SK-N-SH treated with all-trans-retinoic acid at 6 μM for 48 hours (cell line): ENCODE measurements around the gene MFSD6L.

Source experiments
- ATAC-seq: fragments of 200-7000 bp; cut with Tn5 transposase; 3 replicates; pipeline ENCODE4 v1.9.1; 2020; ENCODE audit warnings: mild to moderate bottlenecking, moderate library complexity
- ARNTL ChIP-seq: fragments of 450-650 bp; formaldehyde crosslinking; IDR thresholded peaks from 2 replicates; pipeline ENCODE4 v1.5.0; 2020; ENCODE audit warnings: low read depth, mild to moderate bottlenecking, moderate library complexity, borderline replicate concordance
- BACH2 ChIP-seq: fragments of 250-450 bp; sonication (Bioruptor Pico); IDR thresholded peaks from 2 replicates; pipeline ENCODE4 v1.9.0; 2021; ENCODE audit warnings: mild to moderate bottlenecking, borderline replicate concordance
- CREB5 ChIP-seq: fragments of 250-450 bp; sonication (Bioruptor Pico); IDR thresholded peaks from 2 replicates; pipeline ENCODE4 v1.5.1; 2020; ENCODE audit warnings: low read depth, mild to moderate bottlenecking, moderate library complexity
- CSDC2 ChIP-seq: fragments of 250-450 bp; sonication (Bioruptor Pico); IDR thresholded peaks from 2 replicates; pipeline ENCODE4 v1.5.0; 2020; ENCODE audit warnings: mild to moderate bottlenecking, moderate library complexity
- ESRRG ChIP-seq: fragments of 250-450 bp; sonication (Bioruptor Pico); IDR thresholded peaks from 2 replicates; pipeline ENCODE4 v1.6.1; 2021; ENCODE audit warnings: mild to moderate bottlenecking
- GLIS3 ChIP-seq: fragments of 250-450 bp; sonication (Bioruptor Pico); IDR thresholded peaks from 2 replicates; pipeline ENCODE4 v1.5.0; 2020; ENCODE audit warnings: mild to moderate bottlenecking, moderate library complexity
- ISL1 ChIP-seq: fragments of 250-450 bp; sonication (Bioruptor Pico); IDR thresholded peaks from 2 replicates; pipeline ENCODE4 v2.1.2; 2022; ENCODE audit warnings: mild to moderate bottlenecking, moderate library complexity
- OSR1 ChIP-seq: fragments of 250-450 bp; sonication (Bioruptor Pico); IDR thresholded peaks from 2 replicates; pipeline ENCODE4 v1.8.0; 2022; ENCODE audit warnings: moderate library complexity, mild to moderate bottlenecking, inconsistent platforms
- PATZ1 ChIP-seq: fragments of 250-450 bp; sonication (Bioruptor Pico); IDR thresholded peaks from 2 replicates; pipeline ENCODE4 v1.8.0; 2020; ENCODE audit warnings: mild to moderate bottlenecking, moderate library complexity, borderline replicate concordance
- POU6F1 ChIP-seq: fragments of 250-450 bp; sonication (Bioruptor Pico); IDR thresholded peaks from 2 replicates; pipeline ENCODE4 v1.8.0; 2021; ENCODE audit warnings: low read depth, mild to moderate bottlenecking, moderate library complexity, borderline replicate concordance
- PPARA ChIP-seq: fragments of 250-450 bp; sonication (Bioruptor Pico); IDR thresholded peaks from 2 replicates; pipeline ENCODE4 v1.5.0; 2020; ENCODE audit warnings: mild to moderate bottlenecking, borderline replicate concordance
- RARB ChIP-seq: fragments of 250-450 bp; sonication (Bioruptor Pico); IDR thresholded peaks from 2 replicates; pipeline ENCODE4 v1.8.0; 2021; ENCODE audit warnings: mild to moderate bottlenecking, moderate library complexity
- SNAI2 ChIP-seq: fragments of 250-450 bp; sonication (Bioruptor Pico); IDR thresholded peaks from 2 replicates; pipeline ENCODE4 v1.5.0; 2020; ENCODE audit warnings: mild to moderate bottlenecking, moderate library complexity
- TCF4 ChIP-seq: fragments of 250-450 bp; sonication (Bioruptor Pico); IDR thresholded peaks from 2 replicates; pipeline ENCODE4 v1.8.0; 2021; ENCODE audit warnings: mild to moderate bottlenecking, moderate library complexity, borderline replicate concordance
- TOX ChIP-seq: fragments of 250-450 bp; sonication (Bioruptor Pico); IDR thresholded peaks from 2 replicates; pipeline ENCODE4 v1.8.0; 2021; ENCODE audit warnings: mild to moderate bottlenecking, moderate library complexity, borderline replicate concordance
- ZC3H10 ChIP-seq: fragments of 250-450 bp; sonication (Bioruptor Pico); IDR thresholded peaks from 2 replicates; pipeline ENCODE4 v1.5.1; 2021; ENCODE audit warnings: mild to moderate bottlenecking, moderate library complexity
- ZFP3 ChIP-seq: fragments of 250-450 bp; sonication (Bioruptor Pico); IDR thresholded peaks from 2 replicates; pipeline ENCODE4 v1.5.0; 2020; ENCODE audit warnings: mild to moderate bottlenecking, moderate library complexity
- ZNF565 ChIP-seq: fragments of 450-650 bp; formaldehyde crosslinking; conservative IDR thresholded peaks from 2 replicates; pipeline ENCODE4 v1.5.0; 2020; ENCODE audit warnings: low read depth, mild to moderate bottlenecking, moderate library complexity
- ZNF70 ChIP-seq: fragments of 450-650 bp; formaldehyde crosslinking; IDR thresholded peaks from 2 replicates; pipeline ENCODE4 v1.5.0; 2020; ENCODE audit warnings: mild to moderate bottlenecking, moderate library complexity
- ZNF8 ChIP-seq: fragments of 450-650 bp; formaldehyde crosslinking; IDR thresholded peaks from 2 replicates; pipeline ENCODE4 v1.5.0; 2020; ENCODE audit warnings: mild to moderate bottlenecking, moderate library complexity
- TF ChIP-seq, protein P1 (sequence below): fragments of 250-450 bp; sonication (Bioruptor Pico); IDR thresholded peaks from 2 replicates; pipeline ENCODE4 v1.5.0; 2020; ENCODE audit warnings: mild to moderate bottlenecking, moderate library complexity

MFSD6L gene

GRCh38 chr17:8776248-8776647 lies 22.9 kb downstream of the MFSD6L start:
- no peak for TF ChIP-seq ZNF70 (CRISPR knock-in tag)
- no peak for ATAC-seq

GRCh38 chr17:8766731-8767130 lies 32.4 kb downstream of the MFSD6L start:
- TF ChIP-seq ZC3H10 (CRISPR knock-in tag) (no peak), PPARA (CRISPR knock-in tag) (no peak), ARNTL (no peak), ZNF70 (CRISPR knock-in tag) (no peak), ZNF565 (no peak), ZNF8 (CRISPR knock-in tag) (no peak), RARB (CRISPR knock-in tag) (no peak), POU6F1 (CRISPR knock-in tag) (no peak), ISL1 (CRISPR knock-in tag) (no peak), GLIS3 (CRISPR knock-in tag) (no peak), PATZ1 (CRISPR knock-in tag) (no peak)
- TF ChIP-seq, protein P1, sequence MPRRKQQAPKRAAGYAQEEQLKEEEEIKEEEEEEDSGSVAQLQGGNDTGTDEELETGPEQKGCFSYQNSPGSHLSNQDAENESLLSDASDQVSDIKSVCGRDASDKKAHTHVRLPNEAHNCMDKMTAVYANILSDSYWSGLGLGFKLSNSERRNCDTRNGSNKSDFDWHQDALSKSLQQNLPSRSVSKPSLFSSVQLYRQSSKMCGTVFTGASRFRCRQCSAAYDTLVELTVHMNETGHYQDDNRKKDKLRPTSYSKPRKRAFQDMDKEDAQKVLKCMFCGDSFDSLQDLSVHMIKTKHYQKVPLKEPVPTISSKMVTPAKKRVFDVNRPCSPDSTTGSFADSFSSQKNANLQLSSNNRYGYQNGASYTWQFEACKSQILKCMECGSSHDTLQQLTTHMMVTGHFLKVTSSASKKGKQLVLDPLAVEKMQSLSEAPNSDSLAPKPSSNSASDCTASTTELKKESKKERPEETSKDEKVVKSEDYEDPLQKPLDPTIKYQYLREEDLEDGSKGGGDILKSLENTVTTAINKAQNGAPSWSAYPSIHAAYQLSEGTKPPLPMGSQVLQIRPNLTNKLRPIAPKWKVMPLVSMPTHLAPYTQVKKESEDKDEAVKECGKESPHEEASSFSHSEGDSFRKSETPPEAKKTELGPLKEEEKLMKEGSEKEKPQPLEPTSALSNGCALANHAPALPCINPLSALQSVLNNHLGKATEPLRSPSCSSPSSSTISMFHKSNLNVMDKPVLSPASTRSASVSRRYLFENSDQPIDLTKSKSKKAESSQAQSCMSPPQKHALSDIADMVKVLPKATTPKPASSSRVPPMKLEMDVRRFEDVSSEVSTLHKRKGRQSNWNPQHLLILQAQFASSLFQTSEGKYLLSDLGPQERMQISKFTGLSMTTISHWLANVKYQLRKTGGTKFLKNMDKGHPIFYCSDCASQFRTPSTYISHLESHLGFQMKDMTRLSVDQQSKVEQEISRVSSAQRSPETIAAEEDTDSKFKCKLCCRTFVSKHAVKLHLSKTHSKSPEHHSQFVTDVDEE (CRISPR knock-in tag), result no peak
- no peak for ATAC-seq

DNA sequence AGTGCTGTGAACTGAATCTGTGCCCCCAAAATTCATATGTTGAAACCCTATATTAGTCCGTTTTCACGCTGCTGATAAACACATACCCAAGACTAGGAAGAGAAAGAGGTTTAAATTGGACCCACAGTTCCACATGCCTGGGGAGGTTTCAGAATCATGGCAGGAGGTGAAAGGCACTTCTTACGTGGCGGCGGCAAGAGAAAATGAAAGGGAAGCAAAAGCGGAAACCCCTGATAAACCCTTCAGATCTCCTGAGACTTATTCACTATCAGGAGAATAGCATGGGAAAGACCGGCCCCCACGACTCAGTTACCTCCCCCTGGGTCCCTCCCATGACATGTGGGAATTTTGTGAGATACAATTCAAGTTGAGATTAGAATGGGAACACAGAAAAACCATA lies 37.2 kb downstream of the MFSD6L start:
- no peak for ATAC-seq

More for the DNA sequence above, 37.2 kb downstream of the MFSD6L start:
- no peak for TF ChIP-seq ARNTL
- no peak for TF ChIP-seq PATZ1 (CRISPR knock-in tag)
- TF ChIP-seq SNAI2 (CRISPR knock-in tag), result no peak
- no peak for TF ChIP-seq CSDC2 (CRISPR knock-in tag)
- no peak for TF ChIP-seq TOX (CRISPR knock-in tag)
- no peak for TF ChIP-seq ZC3H10 (CRISPR knock-in tag)
- TF ChIP-seq ZNF8 (CRISPR knock-in tag), result no peak
- no peak for TF ChIP-seq TCF4
- no peak for TF ChIP-seq BACH2 (CRISPR knock-in tag)
- no peak for TF ChIP-seq ZFP3
- TF ChIP-seq RARB (CRISPR knock-in tag), result no peak
- TF ChIP-seq OSR1 (CRISPR knock-in tag), result no peak
- TF ChIP-seq ISL1 (CRISPR knock-in tag), result no peak
- no peak for TF ChIP-seq PPARA (CRISPR knock-in tag)
- TF ChIP-seq, protein P1 (CRISPR knock-in tag), result no peak
- TF ChIP-seq POU6F1 (CRISPR knock-in tag), result no peak
- no peak for TF ChIP-seq ZNF565
- no peak for TF ChIP-seq CREB5
- TF ChIP-seq ESRRG (CRISPR knock-in tag), result no peak
- TF ChIP-seq, all 23 proteins: peak for 0
